ENCODE measurements around the gene AEBP1. TPM values are rescaled to one million over a fixed set of nuclear protein-coding genes. Genes with fewer than 3 reads are reported as not detected.

AEBP1 gene
- total RNA-seq, 1 donor from 2014 or later: 236 TPM

- ATAC-seq: no peak
- DNase-seq (ENCODE audit: low spot score): peak; percentile 60
- intact Hi-C loops (cut with DNase I): no loop called here
Measured at GRCh38 chr7:44147026-44147991, 43.2 kb downstream of the AEBP1 start.

GRCh38 chr7:44148166-44148565, 44.0 kb downstream of the AEBP1 start:
- ATAC-seq: no peak
- DNase-seq (ENCODE audit: low spot score): peak; percentile 36
- intact Hi-C loops (cut with DNase I): no loop called here

- intact Hi-C loops (cut with DNase I): no loop called here
- DNase-seq (ENCODE audit: low spot score): peak; percentile 26
- no peak for ATAC-seq
Measured at GRCh38 chr7:44148961-44149536, 44.9 kb downstream of the AEBP1 start.

GRCh38 chr7:44149571-44150465, 45.7 kb downstream of the AEBP1 start:
- intact Hi-C loops (cut with DNase I): no loop called here
- ATAC-seq (no peak), DNase-seq (ENCODE audit: low spot score) (peak; percentile 22)

GRCh38 chr7:44150466-44150832, 46.3 kb downstream of the AEBP1 start:
- intact Hi-C loops (cut with DNase I): no loop called here
- ATAC-seq (no peak), DNase-seq (ENCODE audit: low spot score) (peak; percentile 27)

- ATAC-seq (no peak), DNase-seq (ENCODE audit: low spot score) (peak; percentile 31)
- intact Hi-C loops (cut with DNase I): no loop called here
Measured at GRCh38 chr7:44150966-44151941, 47.1 kb downstream of the AEBP1 start.

- intact Hi-C loops (cut with DNase I): no loop called here
- ATAC-seq (no peak), DNase-seq (ENCODE audit: low spot score) (peak; percentile 53)
Measured at GRCh38 chr7:44151956-44152355, 47.8 kb downstream of the AEBP1 start.

GRCh38 chr7:44152971-44153947, 49.1 kb downstream of the AEBP1 start:
- DNase-seq (ENCODE audit: low spot score) (peak; percentile 56), ATAC-seq (no peak)
- intact Hi-C loops (cut with DNase I): no loop called here

GRCh38 chr7:44153948-44154335, 49.8 kb downstream of the AEBP1 start:
- intact Hi-C loops (cut with DNase I): no loop called here
- no peak for ATAC-seq
- DNase-seq (ENCODE audit: low spot score): peak; percentile 31

- intact Hi-C loops (cut with DNase I): no loop called here
- DNase-seq (ENCODE audit: low spot score) (peak; percentile 10), ATAC-seq (no peak)
Measured at GRCh38 chr7:44154703-44155102, 50.6 kb downstream of the AEBP1 start.

- intact Hi-C loops (cut with DNase I): no loop called here
- peak; percentile 43 for DNase-seq (ENCODE audit: low spot score)
- ATAC-seq: no peak
Measured at GRCh38 chr7:44155191-44156185, 51.3 kb downstream of the AEBP1 start.

- peak; percentile 30 for DNase-seq (ENCODE audit: low spot score)
- no peak for ATAC-seq
- intact Hi-C loops (cut with DNase I): no loop called here
Measured at GRCh38 chr7:44156453-44157010, 52.4 kb downstream of the AEBP1 start.

- ATAC-seq (no peak), DNase-seq (ENCODE audit: low spot score) (peak; percentile 49)
- intact Hi-C loops (cut with DNase I): no loop called here
Measured at GRCh38 chr7:44157116-44158080, 53.3 kb downstream of the AEBP1 start.

- peak; percentile 47 for DNase-seq (ENCODE audit: low spot score)
- intact Hi-C loops (cut with DNase I): no loop called here
- ATAC-seq: peak; percentile 6
Measured at GRCh38 chr7:44158096-44158872, 54.1 kb downstream of the AEBP1 start.
